ENCODE data around the gene ING3.

The ING3 gene

GRCh38 chr7:120950539-120951308 lies at the start of gene ING3:
TSS of gene ING3 (plus strand) at chr7:120950777. CDS start at chr7:120950897, 120 bp downstream.
- peak within 1 kb of the TSS; percentile 83 for H3K27ac ChIP-seq
- no peak for TF ChIP-seq ZFX (IDR thresholded peaks at IDR 0.05)
- no peak for TF ChIP-seq CTCF (conservative IDR thresholded peaks at IDR 0.05)

GRCh38 chr7:120915314-120916105 lies 35.1 kb upstream of the ING3 start:
- TF ChIP-seq CTCF (conservative IDR thresholded peaks at IDR 0.05) (no peak), ZFX (IDR thresholded peaks at IDR 0.05) (no peak)
- no peak overlapping the region for H3K27ac ChIP-seq

GRCh38 chr7:120916121-120916520 lies 34.5 kb upstream of the ING3 start:
- no peak overlapping the region for H3K27ac ChIP-seq
- TF ChIP-seq CTCF (conservative IDR thresholded peaks at IDR 0.05) (no peak), ZFX (IDR thresholded peaks at IDR 0.05) (no peak)

GRCh38 chr7:120916538-120916937 lies 34.0 kb upstream of the ING3 start:
- TF ChIP-seq CTCF (conservative IDR thresholded peaks at IDR 0.05), result no peak
- TF ChIP-seq ZFX (IDR thresholded peaks at IDR 0.05), result no peak
- H3K27ac ChIP-seq, result no peak overlapping the region

- no peak overlapping the region for H3K27ac ChIP-seq
- no peak for TF ChIP-seq CTCF (conservative IDR thresholded peaks at IDR 0.05)
- TF ChIP-seq ZFX (IDR thresholded peaks at IDR 0.05), result no peak
These were observed 31.1 kb upstream of the ING3 start for GRCh38 chr7:120919466-120919865.

GRCh38 chr7:120920034-120920433 lies 30.5 kb upstream of the ING3 start:
- TF ChIP-seq CTCF (conservative IDR thresholded peaks at IDR 0.05) (no peak), ZFX (IDR thresholded peaks at IDR 0.05) (no peak)
- H3K27ac ChIP-seq, result no peak overlapping the region
